CD8-positive, alpha-beta memory T cell (primary cell): ENCODE results near the gene CUX1. TPM values are rescaled to one million over a fixed set of nuclear protein-coding genes. Genes with fewer than 3 reads are reported as not detected.
A peak's percentile ranks its signal among the peaks of the same experiment; 100 is the strongest.
"Not testable (repeated sequence)": the region's sequence is repeated elsewhere in the genome, so short reads cannot be mapped to it uniquely, and the experiment has no call there.

Experiments used
- CTCF ChIA-PET: fragments of 350-600 bp; sonication (Branson Sonifier 250); formaldehyde crosslinking; loops from one replicate; lab custom pipeline; 2021; ENCODE audit warnings: antibody characterized with exemption; lab: Charles Lee
- POLR2A ChIA-PET: fragments of 350-600 bp; sonication (Branson Sonifier 250); formaldehyde crosslinking; loops from one replicate; lab custom pipeline; 2021; ENCODE audit warnings: antibody characterized with exemption; lab: Charles Lee
- DNase-seq, 5 donors: peaks; one replicate each; pipeline versions ENCODE4 v3.0.0 to v3.0.0-alpha.2; 2020 to 2022; ENCODE audit warnings: mixed read lengths in 1 of 5
- H3K27ac ChIP-seq: one replicate; pipeline ENCODE4 v1.7.0; 2013; ENCODE audit warnings: low read depth, mild to moderate bottlenecking, low read length, moderate library complexity
- H3K27me3 ChIP-seq: 2 replicates; pipeline ENCODE4 v1.7.0; 2013; ENCODE audit warnings: low read length, mild to moderate bottlenecking; ENCODE audit not compliant: insufficient read depth, poor library complexity, severe bottlenecking
- H3K36me3 ChIP-seq: 2 replicates; pipeline ENCODE4 v1.7.0; 2013; ENCODE audit warnings: mild to moderate bottlenecking, low read length, moderate library complexity; ENCODE audit not compliant: insufficient read depth
- H3K4me1 ChIP-seq: 2 replicates; pipeline ENCODE4 v1.7.0; 2013; ENCODE audit warnings: mild to moderate bottlenecking, low read length, moderate library complexity; ENCODE audit not compliant: insufficient read depth
- H3K4me3 ChIP-seq: 2 replicates; pipeline ENCODE4 v1.7.0; 2013; ENCODE audit warnings: mild to moderate bottlenecking, low read length
- H3K9me3 ChIP-seq: 2 replicates; pipeline ENCODE4 v1.7.0; 2013; ENCODE audit warnings: mild to moderate bottlenecking, low read length
- H3K27ac Mint-ChIP-seq, 8 donors: one replicate each; pipeline ENCODE4 v1.8.0; 2020 to 2021; ENCODE audit warnings: mixed read lengths in 8 of 8, mild to moderate bottlenecking in 6 of 8, inconsistent platforms in 3 of 8, moderate library complexity in 3 of 8
- H3K27me3 Mint-ChIP-seq, 2 donors: one replicate each; pipeline ENCODE4 v1.8.0; 2020 to 2021; ENCODE audit warnings: mixed read lengths in 2 of 2, mild to moderate bottlenecking in 1 of 2, moderate library complexity in 1 of 2
- H3K36me3 Mint-ChIP-seq, 3 donors: one replicate each; pipeline ENCODE4 v1.8.0; 2020 to 2021; ENCODE audit warnings: mixed read lengths in 3 of 3, inconsistent platforms in 1 of 3, mild to moderate bottlenecking in 1 of 3
- H3K4me1 Mint-ChIP-seq, 3 donors: one replicate each; pipeline ENCODE4 v1.8.0; 2020 to 2021; ENCODE audit warnings: mixed read lengths in 3 of 3, inconsistent platforms in 1 of 3, mild to moderate bottlenecking in 1 of 3
- H3K4me3 Mint-ChIP-seq, 7 donors: one replicate each; pipeline ENCODE4 v1.8.0; 2020 to 2021; ENCODE audit warnings: mixed read lengths in 7 of 7, mild to moderate bottlenecking in 6 of 7, moderate library complexity in 4 of 7, inconsistent platforms in 2 of 7
- H3K9me3 Mint-ChIP-seq, 5 donors: one replicate each; pipeline ENCODE4 v1.8.0; 2020 to 2022; ENCODE audit warnings: mixed read lengths in 5 of 5, mild to moderate bottlenecking in 3 of 5, moderate library complexity in 2 of 5, inconsistent platforms in 1 of 5
- polyA plus RNA-seq: library from polyadenylated mRNA; unstranded; fragments of 300-500 nt; fragmentation: Illumina TruSeq; gene quantifications from one replicate; pipeline ENCODE4 v1.2.3, GENCODE V29; 2021
- total RNA-seq, 2 experiments: library from RNA; stranded (reverse); gene quantifications; one replicate each; pipeline ENCODE4 v1.2.3, GENCODE V29; 2021

Gene CUX1
- total and polyA plus RNA-seq, 3 experiments from 2014 or later = 23.2 to 26.4 (median 23.6) TPM

GRCh38 chr7:101815826-101816594 is 1.4 kb upstream of the CUX1 start:
- POLR2A ChIA-PET = no interaction called here
- no peaks in the 10 kb centered on the region for H3K27me3 ChIP-seq
- H3K4me1 ChIP-seq = peaks cover 16% of the 10 kb centered on the region
- Mint-ChIP-seq H3K4me1 (peaks cover 29 to 40% (median 37%) of the 10 kb centered on the region in 3 donors), H3K27me3 (peaks cover 3% of the 10 kb centered on the region in 2 donors), H3K27ac (peak overlapping the region in 5 of 8 donors; percentile 52 to 85 (median 79)), H3K4me3 (peak overlapping the region; percentile 83 to 93 (median 84)), H3K9me3 (no peaks in the 10 kb centered on the region), H3K36me3 (peaks cover 0 to 11% (median 0%) of the 10 kb centered on the region in 3 donors)
- no peaks in the 10 kb centered on the region for H3K36me3 ChIP-seq
- no peak overlapping the region for H3K27ac ChIP-seq
- DNase-seq = peak; percentile 53 to 79 (median 72)
- CTCF ChIA-PET = interaction anchor here (1.0 kb wide), 1 partner anchor 72 kb away, joined by 3 read pairs; no protein-coding TSS in a partner anchor
- H3K4me3 ChIP-seq = no peak overlapping the region
- H3K9me3 ChIP-seq = no peaks in the 10 kb centered on the region

- Mint-ChIP-seq H3K36me3 (peaks cover 0 to 11% (median 0%) of the 10 kb centered on the region in 3 donors), H3K4me1 (peaks cover 28 to 41% (median 37%) of the 10 kb centered on the region in 3 donors), H3K4me3 (peak overlapping the region in 4 of 7 donors; percentile 29 to 79 (median 51)), H3K9me3 (no peaks in the 10 kb centered on the region), H3K27me3 (no peaks in the 10 kb centered on the region), H3K27ac (no peak overlapping the region)
- H3K27ac ChIP-seq = peak overlapping the region; percentile 31
- ChIA-PET POLR2A (no interaction called here), CTCF (interaction anchor here (1.0 to 1.3 kb wide), 3 partner anchors 39 to 73 kb away, joined by 3 to 6 read pairs (median 6); no protein-coding TSS in a partner anchor)
- DNase-seq = peak in 3 of 5 donors; percentile 9 to 31 (median 16)
- H3K4me3 ChIP-seq = peak overlapping the region; percentile 19
- peaks cover 16% of the 10 kb centered on the region for H3K4me1 ChIP-seq
- H3K27me3 ChIP-seq = no peaks in the 10 kb centered on the region
- no peaks in the 10 kb centered on the region for H3K9me3 ChIP-seq
- no peaks in the 10 kb centered on the region for H3K36me3 ChIP-seq
Measured at GRCh38 chr7:101816595-101817470, 593 bp upstream of the CUX1 start.

- ChIA-PET POLR2A (interaction anchor here (0.7 kb wide), 1 partner anchor 69 kb away, joined by 3 read pairs; no protein-coding TSS in a partner anchor), CTCF (interaction anchor here (0.9 to 1.3 kb wide), 4 partner anchors 8 to 74 kb away, joined by 3 to 6 read pairs (median 4); no protein-coding TSS in a partner anchor)
- Mint-ChIP-seq H3K9me3 (no peaks in the 10 kb centered on the region), H3K27me3 (no peaks in the 10 kb centered on the region), H3K27ac (peak overlapping the region in 2 of 8 donors; percentile 43 to 45), H3K4me3 (peak overlapping the region; percentile 80 to 92 (median 84)), H3K36me3 (peaks cover 0 to 11% (median 0%) of the 10 kb centered on the region in 3 donors), H3K4me1 (peaks cover 29 to 46% (median 36%) of the 10 kb centered on the region in 3 donors)
- DNase-seq = no peak
- Histone ChIP-seq H3K27me3 (no peaks in the 10 kb centered on the region), H3K9me3 (no peaks in the 10 kb centered on the region), H3K4me3 (no peak overlapping the region), H3K4me1 (peaks cover 15% of the 10 kb centered on the region), H3K36me3 (no peaks in the 10 kb centered on the region), H3K27ac (peak overlapping the region; percentile 20)
Measured at GRCh38 chr7:101818287-101819071, 1.1 kb downstream of the CUX1 start.

GRCh38 chr7:101819183-101819582 is 1.8 kb downstream of the CUX1 start:
- Histone ChIP-seq H3K36me3 (no peaks in the 10 kb centered on the region), H3K27ac (no peak overlapping the region), H3K9me3 (no peaks in the 10 kb centered on the region), H3K27me3 (no peaks in the 10 kb centered on the region), H3K4me1 (peaks cover 11% of the 10 kb centered on the region), H3K4me3 (no peak overlapping the region)
- Mint-ChIP-seq H3K4me1 (peaks cover 27 to 43% (median 36%) of the 10 kb centered on the region in 3 donors), H3K27me3 (no peaks in the 10 kb centered on the region), H3K4me3 (peak overlapping the region in 1 of 7 donors; percentile 87), H3K27ac (peak overlapping the region in 1 of 8 donors; percentile 45), H3K36me3 (peaks cover 0 to 11% (median 0%) of the 10 kb centered on the region in 3 donors), H3K9me3 (no peaks in the 10 kb centered on the region)
- CTCF ChIA-PET = no interaction called here
- DNase-seq = no peak
- POLR2A ChIA-PET = no interaction called here

GRCh38 chr7:101819913-101820522 is 2.6 kb downstream of the CUX1 start:
- peaks cover 25 to 41% (median 34%) of the 10 kb centered on the region in 3 donors for H3K4me1 Mint-ChIP-seq
- H3K36me3 Mint-ChIP-seq = peaks cover 0 to 6% (median 0%) of the 10 kb centered on the region in 3 donors
- H3K36me3 ChIP-seq = no peaks in the 10 kb centered on the region
- H3K27ac Mint-ChIP-seq = peak overlapping the region in 1 of 8 donors; percentile 18
- DNase-seq = no peak
- peaks cover 11% of the 10 kb centered on the region for H3K4me1 ChIP-seq
- ChIA-PET CTCF (no interaction called here), POLR2A (no interaction called here)
- H3K9me3 ChIP-seq = no peaks in the 10 kb centered on the region
- peak overlapping the region in 2 of 7 donors; percentile 15 to 79 for H3K4me3 Mint-ChIP-seq
- no peaks in the 10 kb centered on the region for H3K27me3 Mint-ChIP-seq
- H3K4me3 ChIP-seq = no peak overlapping the region
- no peaks in the 10 kb centered on the region for H3K27me3 ChIP-seq
- no peak overlapping the region for H3K27ac ChIP-seq
- no peaks in the 10 kb centered on the region for H3K9me3 Mint-ChIP-seq

GRCh38 chr7:101820703-101821102 is 3.3 kb downstream of the CUX1 start:
- Histone ChIP-seq H3K27ac (no peak overlapping the region), H3K36me3 (no peaks in the 10 kb centered on the region), H3K27me3 (no peaks in the 10 kb centered on the region), H3K4me3 (no peak overlapping the region), H3K4me1 (peaks cover 11% of the 10 kb centered on the region), H3K9me3 (no peaks in the 10 kb centered on the region)
- Mint-ChIP-seq H3K36me3 (peaks cover 0 to 6% (median 0%) of the 10 kb centered on the region in 3 donors), H3K27me3 (no peaks in the 10 kb centered on the region), H3K9me3 (no peaks in the 10 kb centered on the region), H3K4me1 (peaks cover 26 to 43% (median 35%) of the 10 kb centered on the region in 3 donors), H3K27ac (no peak overlapping the region), H3K4me3 (peak overlapping the region in 1 of 7 donors; percentile 8)
- no peak for DNase-seq
- ChIA-PET CTCF (interaction anchor here (0.6 kb wide), 1 partner anchor 12 kb away, joined by 3 read pairs; no protein-coding TSS in a partner anchor), POLR2A (no interaction called here)

- CTCF ChIA-PET = interaction anchor here (0.7 kb wide), 1 partner anchor 134 kb away, joined by 3 read pairs; no protein-coding TSS in a partner anchor
- H3K27me3 Mint-ChIP-seq, H3K27me3 ChIP-seq, H3K27ac Mint-ChIP-seq, POLR2A ChIA-PET, H3K4me3 Mint-ChIP-seq, H3K9me3 Mint-ChIP-seq, H3K4me3 ChIP-seq, DNase-seq, H3K36me3 ChIP-seq, H3K9me3 ChIP-seq, H3K36me3 Mint-ChIP-seq, H3K27ac ChIP-seq: not testable (repeated sequence)
- H3K4me1 ChIP-seq = peaks cover 10% of the 10 kb centered on the region
- peaks cover 25 to 50% (median 38%) of the 10 kb centered on the region in 3 donors for H3K4me1 Mint-ChIP-seq
Measured at GRCh38 chr7:101822632-101823031, 5.2 kb downstream of the CUX1 start.
